ENCODE results near the gene RAB11B. TPM values are rescaled to one million over a fixed set of nuclear protein-coding genes. Genes with fewer than 3 reads are reported as not detected.
A peak's percentile ranks its signal among the peaks of the same experiment; 100 is the strongest.

Gene RAB11B
- total and polyA plus RNA-seq, 2 of the 13 experiments (the other 11 are each of a cell fraction or from before 2014, with no cell fraction given) = 6.0 to 28.4 TPM

DNA sequence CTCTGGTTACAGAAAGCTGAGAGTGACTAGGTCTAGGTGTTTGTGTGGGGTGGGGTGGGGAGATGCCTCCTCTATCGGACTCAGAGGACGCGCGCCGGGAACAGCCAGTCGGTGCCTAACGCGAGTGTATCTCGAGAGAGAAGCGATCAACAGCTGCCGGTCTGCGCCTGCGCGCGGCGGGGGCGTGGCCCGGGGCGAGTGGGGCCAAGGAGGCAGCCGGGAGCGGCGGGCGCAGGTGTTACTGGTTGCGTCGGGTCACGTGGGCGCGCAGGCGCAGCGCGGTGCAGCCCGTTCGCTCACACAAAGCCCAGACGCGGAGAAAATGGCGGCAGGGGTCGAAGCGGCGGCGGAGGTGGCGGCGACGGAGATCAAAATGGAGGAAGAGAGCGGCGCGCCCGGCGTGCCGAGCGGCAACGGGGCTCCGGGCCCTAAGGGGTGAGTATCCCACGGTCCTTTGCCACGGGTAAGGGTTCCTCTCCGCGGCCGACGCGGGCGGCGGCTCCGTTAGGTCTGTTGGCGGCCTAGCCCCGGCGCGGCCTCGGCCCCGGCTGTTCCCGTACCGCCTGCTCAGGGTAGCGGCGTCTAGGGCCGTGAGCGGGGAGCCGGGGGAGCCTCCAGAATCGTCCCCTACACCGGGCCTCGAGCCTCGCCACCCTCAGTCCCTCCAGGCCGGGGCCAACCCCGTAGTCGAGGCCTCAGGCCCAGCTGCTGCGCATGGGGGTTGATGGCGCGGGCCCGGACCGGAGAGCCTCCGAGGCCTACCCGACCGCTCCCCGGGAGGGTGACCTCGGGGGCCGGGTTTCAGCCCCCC lies 54.7 kb downstream of the RAB11B start, which contains the start of gene HNRNPM (continued):
- TF ChIP-seq, protein P1, sequence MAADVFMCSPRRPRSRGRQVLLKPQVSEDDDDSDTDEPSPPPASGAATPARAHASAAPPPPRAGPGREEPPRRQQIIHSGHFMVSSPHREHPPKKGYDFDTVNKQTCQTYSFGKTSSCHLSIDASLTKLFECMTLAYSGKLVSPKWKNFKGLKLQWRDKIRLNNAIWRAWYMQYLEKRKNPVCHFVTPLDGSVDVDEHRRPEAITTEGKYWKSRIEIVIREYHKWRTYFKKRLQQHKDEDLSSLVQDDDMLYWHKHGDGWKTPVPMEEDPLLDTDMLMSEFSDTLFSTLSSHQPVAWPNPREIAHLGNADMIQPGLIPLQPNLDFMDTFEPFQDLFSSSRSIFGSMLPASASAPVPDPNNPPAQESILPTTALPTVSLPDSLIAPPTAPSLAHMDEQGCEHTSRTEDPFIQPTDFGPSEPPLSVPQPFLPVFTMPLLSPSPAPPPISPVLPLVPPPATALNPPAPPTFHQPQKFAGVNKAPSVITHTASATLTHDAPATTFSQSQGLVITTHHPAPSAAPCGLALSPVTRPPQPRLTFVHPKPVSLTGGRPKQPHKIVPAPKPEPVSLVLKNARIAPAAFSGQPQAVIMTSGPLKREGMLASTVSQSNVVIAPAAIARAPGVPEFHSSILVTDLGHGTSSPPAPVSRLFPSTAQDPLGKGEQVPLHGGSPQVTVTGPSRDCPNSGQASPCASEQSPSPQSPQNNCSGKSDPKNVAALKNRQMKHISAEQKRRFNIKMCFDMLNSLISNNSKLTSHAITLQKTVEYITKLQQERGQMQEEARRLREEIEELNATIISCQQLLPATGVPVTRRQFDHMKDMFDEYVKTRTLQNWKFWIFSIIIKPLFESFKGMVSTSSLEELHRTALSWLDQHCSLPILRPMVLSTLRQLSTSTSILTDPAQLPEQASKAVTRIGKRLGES (CRISPR knock-in tag; IDR thresholded peaks at IDR 0.05; ENCODE audit: borderline replicate concordance) = 0 out of 2 replicates have a peak, but pooled peaks have one; percentile 44
- TF ChIP-seq ZBTB7A (CRISPR knock-in tag; IDR thresholded peaks at IDR 0.05) (no peak; the same call in 1 of the 2 replicates), ZNF746 (CRISPR knock-in tag; IDR thresholded peaks at IDR 0.05) (peak; percentile 50; the same call in 1 of the 2 replicates), ZNF207 (IDR thresholded peaks at IDR 0.05; ENCODE audit: borderline replicate concordance) (no peak), POLR2A (IDR thresholded peaks at IDR 0.05; ENCODE audit: insufficient read depth in 1 of 2, low read depth in 2 of 2, low read length in 2 of 2) (peak; percentile 75 to 85), KLF16 (CRISPR knock-in tag; IDR thresholded peaks at IDR 0.05) (peak in 1 of 2 experiments; percentile 48; a peak in 1 of 4 replicates), GABPA (IDR thresholded peaks at IDR 0.05; ENCODE audit: low read depth, low read length) (no peak), GABPA (CRISPR knock-in tag; IDR thresholded peaks at IDR 0.05; ENCODE audit: low read depth) (no peak), TSC22D2 (CRISPR knock-in tag; IDR thresholded peaks at IDR 0.05; ENCODE audit: borderline replicate concordance) (peak; percentile 19; the same call in 1 of the 2 replicates), ZC3H13 (CRISPR knock-in tag; IDR thresholded peaks at IDR 0.05) (peak; percentile 40; the same call in 1 of the 2 replicates), ZNF605 (CRISPR knock-in tag; IDR thresholded peaks at IDR 0.05) (no peak), TP53 (CRISPR knock-in tag; conservative IDR thresholded peaks at IDR 0.05) (no peak), IRF9 (CRISPR knock-in tag; IDR thresholded peaks at IDR 0.05; ENCODE audit: borderline replicate concordance) (peak; percentile 78; the same call in 1 of the 2 replicates), SMAD9 (CRISPR knock-in tag; IDR thresholded peaks at IDR 0.05) (no peak), HMG20A (CRISPR knock-in tag; IDR thresholded peaks at IDR 0.05; ENCODE audit: borderline replicate concordance) (no peak), ZNF883 (CRISPR knock-in tag; IDR thresholded peaks at IDR 0.05; ENCODE audit: not compliant biosample characterization) (peak; percentile 80), ZSCAN22 (CRISPR knock-in tag; IDR thresholded peaks at IDR 0.05) (peak; percentile 99), KDM5A (IDR thresholded peaks at IDR 0.05; ENCODE audit: borderline replicate concordance, low read length) (peak; percentile 20; the same call in 1 of the 2 replicates), FIP1L1 (IDR thresholded peaks at IDR 0.05; ENCODE audit: borderline replicate concordance, insufficient read depth, low read depth, low read length) (no peak), ZNF501 (CRISPR knock-in tag; IDR thresholded peaks at IDR 0.05) (peak; percentile 95), MAX (IDR thresholded peaks at IDR 0.05) (peak; percentile 89)
- TF ChIP-seq, protein P2, sequence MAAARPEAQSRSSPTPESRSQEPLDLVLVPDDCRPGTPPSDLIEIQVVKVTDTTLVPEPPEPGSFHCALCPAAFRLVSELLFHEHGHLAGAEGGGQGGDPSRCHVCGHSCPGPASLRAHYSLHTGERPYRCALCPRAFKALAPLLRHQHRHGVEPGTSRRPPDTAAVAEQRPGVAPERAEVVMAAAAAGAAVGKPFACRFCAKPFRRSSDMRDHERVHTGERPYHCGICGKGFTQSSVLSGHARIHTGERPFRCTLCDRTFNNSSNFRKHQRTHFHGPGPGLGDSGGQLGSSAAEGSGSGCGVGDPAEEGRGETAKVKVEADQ (CRISPR knock-in tag; IDR thresholded peaks at IDR 0.05; ENCODE audit: borderline replicate concordance) = peak; percentile 17; the same call in 1 of the 2 replicates
- TF ChIP-seq, protein P3, sequence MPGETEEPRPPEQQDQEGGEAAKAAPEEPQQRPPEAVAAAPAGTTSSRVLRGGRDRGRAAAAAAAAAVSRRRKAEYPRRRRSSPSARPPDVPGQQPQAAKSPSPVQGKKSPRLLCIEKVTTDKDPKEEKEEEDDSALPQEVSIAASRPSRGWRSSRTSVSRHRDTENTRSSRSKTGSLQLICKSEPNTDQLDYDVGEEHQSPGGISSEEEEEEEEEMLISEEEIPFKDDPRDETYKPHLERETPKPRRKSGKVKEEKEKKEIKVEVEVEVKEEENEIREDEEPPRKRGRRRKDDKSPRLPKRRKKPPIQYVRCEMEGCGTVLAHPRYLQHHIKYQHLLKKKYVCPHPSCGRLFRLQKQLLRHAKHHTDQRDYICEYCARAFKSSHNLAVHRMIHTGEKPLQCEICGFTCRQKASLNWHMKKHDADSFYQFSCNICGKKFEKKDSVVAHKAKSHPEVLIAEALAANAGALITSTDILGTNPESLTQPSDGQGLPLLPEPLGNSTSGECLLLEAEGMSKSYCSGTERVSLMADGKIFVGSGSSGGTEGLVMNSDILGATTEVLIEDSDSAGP (CRISPR knock-in tag; IDR thresholded peaks at IDR 0.05; ENCODE audit: borderline replicate concordance) = peak; percentile 82; the same call in 1 of the 2 replicates
